Effector CD8-positive, alpha-beta T cell (primary cell): Measurements from ENCODE around the gene GPAM.
"Not testable (repeated sequence)": the region's sequence is repeated elsewhere in the genome, so short reads cannot be mapped to it uniquely, and the experiment has no call there.

Experiments
- DNase-seq: peaks from one replicate; lab custom pipeline; 2025; lab: John Stamatoyannopoulos, UW
- total RNA-seq, 4 experiments: gene quantifications; one replicate each; lab custom pipeline; 2026; lab: John Stamatoyannopoulos, UW

Gene GPAM
- total RNA-seq: 20.9 to 29.7 (median 23.2) reads per million in 4 experiments

DNA sequence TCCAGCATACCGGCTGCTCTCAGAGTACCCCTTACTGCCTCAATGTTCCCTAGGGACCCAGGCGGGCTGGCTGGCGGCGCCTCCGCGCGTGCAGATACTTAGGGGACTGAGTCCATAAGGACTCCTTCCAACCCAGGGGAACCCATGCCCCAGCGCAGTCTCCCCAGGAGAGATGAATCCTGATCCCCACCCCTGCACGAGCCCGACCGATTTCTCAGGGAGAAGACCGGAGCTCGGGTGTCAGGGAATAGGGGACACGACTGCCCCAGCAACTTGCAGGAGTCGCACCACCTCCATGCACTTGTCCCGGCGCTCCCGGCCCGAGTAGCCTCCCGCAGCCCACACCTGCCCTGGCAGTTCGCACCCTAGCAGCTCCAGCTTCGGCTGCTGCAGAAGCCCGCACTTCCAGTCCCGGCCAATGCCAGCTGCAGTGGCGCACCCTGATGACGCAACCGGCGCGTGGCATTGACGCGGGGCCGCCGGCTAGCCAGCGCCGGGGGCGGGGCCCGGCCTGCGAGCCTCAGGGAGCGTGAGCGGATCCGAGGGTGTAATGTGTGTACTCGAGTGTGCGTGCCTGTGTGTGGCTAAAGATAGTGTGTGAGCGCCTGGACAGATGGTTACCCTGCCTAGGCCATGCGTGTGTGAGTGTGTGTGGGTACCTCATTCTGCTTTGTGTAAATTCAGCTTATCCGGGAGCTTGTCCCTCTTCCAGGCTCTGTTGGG lies at the start of gene GPAM:
TSS of gene GPAM (minus strand) at position 437 of the 723 bp plus-strand sequence. CDS start 1,981 bp downstream, outside the sequence.
- DNase-seq: peak; percentile 96

DNA sequence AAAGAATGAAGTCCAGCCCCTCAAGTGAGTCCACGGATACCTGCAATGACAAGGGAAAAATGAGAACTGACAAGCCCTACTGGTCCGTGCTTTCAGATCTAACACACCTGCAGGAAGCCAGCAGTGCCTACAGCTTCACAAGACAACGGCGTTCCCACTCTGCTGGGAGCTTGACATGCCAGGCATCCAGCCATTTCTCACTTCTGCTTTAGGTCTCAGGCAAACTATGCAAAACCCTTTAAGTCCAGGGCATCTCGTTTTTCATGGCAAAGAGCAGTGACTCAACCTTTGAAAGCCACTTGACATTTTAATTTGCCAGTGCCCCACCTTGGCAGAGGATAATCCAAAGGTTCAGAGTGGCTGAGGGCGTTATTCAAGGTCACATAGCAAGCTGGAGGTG lies 49.1 kb upstream of the GPAM start:
- DNase-seq: no peak

DNA sequence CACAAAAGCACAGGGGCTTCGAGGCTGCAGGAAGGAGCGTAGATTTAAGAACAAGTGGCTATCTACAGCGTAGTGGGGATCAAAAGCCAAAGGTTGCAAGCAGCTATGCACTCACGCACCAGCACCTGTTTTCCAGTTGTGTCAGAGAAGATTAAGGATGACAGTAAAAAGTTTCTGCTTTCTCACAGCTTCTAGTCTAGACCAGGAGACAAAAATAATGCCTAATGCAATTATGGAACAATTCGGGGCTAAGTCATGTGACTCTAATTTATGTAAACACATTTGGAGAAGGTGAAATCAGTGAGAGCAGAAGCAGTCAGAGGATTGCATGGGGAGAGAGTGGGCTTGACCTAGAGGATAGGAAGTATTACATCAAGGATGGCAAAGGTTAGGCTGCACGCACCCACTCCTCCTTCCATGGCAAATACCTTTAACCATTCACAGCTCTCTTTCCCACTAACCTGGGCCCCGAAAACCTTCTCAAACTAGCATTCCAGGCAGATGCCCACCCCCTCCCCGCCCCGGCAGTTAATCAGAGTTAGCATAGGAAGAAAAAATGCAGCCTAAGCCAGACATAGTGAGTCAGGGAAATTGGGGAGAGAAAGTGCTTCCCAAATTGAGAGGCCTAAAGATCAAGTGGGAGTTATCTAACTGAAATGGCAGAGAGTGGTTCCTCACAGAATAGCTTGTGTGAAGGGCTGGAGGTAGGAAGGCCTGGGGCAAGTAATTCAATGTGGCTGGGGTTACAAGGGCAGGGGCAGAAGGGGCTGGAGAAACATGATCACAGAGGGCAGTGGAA lies 48.2 kb upstream of the GPAM start:
- DNase-seq: no peak

DNA sequence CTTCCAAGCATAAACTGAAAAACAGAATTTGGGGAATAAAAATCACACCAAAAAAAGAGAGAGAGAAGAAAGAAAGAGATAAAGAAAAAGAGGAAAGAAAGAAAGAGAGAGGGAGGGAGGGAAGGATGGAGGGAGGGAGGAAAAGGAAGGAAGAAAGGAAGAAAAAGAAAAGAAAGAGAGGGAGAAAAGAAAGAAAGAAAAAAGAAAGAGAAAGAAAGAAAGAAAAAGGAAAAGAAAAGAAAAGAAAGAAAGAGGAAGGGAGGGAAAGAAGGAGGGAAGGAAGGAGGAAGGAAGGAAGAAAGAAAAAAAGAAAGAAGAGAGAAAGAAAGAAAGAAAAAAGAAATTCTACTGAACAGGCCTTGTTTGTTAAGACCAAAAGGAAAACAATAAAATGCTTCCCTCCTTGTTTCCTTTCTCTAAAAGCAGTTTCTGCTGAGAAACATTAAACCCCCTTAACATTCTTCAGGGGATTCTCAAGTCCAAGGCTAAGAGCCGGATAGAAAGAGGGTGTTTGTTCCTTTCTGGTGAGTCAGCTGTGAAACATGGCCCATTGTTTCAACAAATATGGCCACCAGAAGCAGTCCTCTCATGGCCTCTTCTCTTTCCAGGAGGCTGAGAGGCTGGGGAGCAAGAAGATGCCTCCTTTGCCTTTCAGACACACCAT lies 46.9 kb upstream of the GPAM start:
- no peak for DNase-seq

DNA sequence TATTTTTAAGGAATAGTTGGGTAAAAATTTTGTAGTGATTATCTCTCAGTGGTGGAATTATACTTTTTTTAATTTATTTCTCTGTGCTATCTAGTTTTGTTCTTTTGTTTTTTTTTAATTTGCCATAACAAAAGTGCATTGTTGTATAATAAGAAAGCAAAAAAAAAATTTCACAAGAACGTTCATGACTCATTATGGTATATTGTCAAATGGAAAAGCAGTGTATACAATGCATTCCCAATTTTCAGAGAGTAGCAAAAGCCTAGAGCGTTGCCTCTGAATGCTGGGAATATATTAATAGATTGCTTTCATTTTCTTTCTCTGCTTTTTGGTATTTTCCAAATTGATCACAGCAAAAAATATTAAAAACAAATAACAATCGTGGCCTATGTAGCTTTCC lies 46.3 kb upstream of the GPAM start:
- DNase-seq: no peak

GRCh38 chr10:112229096-112229495 lies 45.5 kb upstream of the GPAM start:
- DNase-seq: no peak

DNA sequence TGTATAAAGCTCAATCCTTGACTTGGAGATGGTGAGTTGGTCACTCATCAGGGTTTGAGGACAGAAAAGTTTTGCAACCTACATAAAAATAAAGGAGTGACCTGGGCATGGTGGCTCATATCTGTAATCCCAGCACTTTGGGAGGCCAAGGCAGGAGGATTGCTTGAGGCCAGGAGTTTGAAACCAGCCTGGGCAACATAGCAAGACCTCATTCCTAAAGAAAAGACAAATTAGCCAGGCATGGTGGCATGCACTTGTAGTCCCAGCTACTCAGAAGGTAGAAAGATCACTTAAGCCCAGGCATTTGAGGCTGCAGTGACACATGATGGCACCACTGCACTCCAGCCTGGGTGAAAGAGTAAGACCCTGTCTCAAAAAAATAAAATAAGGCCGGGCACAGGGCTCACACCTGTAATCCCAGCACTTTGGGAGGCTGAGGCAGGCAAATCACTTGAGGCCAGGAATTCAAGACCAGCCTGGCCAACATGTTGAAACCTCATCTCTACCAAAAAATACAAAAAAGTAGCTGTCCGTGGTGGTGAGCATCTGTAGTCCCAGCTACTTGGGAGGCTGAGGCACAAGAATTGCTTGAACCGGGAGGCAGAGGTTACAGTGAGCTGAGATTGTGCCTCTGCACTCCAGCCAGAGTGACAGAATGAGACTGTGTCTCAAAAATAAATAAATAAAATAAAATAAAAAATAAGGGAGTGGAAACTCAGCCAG lies 45.0 kb upstream of the GPAM start:
- DNase-seq: not testable (repeated sequence)

- DNase-seq: no peak
These were observed 43.9 kb upstream of the GPAM start for GRCh38 chr10:112227331-112227987.

GRCh38 chr10:112226439-112227248 lies 43.1 kb upstream of the GPAM start:
- DNase-seq: no peak

DNA sequence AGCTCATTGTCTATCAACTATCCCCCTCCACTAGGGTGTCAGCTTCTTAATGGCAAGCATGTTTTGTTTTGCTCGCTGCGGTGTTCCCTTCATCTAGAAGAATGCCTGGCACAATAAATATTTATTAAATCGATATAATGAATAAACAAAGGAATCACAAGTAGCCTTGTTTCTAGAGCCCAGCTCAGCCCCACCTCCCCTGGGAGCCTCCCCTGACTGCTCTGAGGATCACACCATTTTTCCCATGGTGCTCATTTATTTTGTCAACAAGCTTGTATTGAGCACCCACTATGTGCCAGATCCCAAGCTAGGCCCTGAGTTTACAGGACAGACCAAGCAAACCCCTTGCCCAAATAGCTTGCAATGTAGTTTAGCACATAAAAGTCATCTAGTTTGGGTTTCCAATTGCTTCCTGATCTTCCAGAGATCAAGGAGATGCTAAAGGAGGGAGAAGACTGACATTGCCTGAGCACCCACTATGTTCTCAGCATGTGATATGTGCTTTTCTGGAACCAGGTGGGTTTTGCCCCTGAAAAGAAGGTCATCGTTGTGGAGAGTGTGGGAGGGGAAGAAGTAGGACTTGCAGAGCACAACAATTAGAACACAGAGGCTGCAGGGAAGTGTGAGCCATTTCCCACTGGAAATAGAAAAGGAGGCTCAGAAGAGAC lies 42.3 kb upstream of the GPAM start:
- no peak for DNase-seq

DNA sequence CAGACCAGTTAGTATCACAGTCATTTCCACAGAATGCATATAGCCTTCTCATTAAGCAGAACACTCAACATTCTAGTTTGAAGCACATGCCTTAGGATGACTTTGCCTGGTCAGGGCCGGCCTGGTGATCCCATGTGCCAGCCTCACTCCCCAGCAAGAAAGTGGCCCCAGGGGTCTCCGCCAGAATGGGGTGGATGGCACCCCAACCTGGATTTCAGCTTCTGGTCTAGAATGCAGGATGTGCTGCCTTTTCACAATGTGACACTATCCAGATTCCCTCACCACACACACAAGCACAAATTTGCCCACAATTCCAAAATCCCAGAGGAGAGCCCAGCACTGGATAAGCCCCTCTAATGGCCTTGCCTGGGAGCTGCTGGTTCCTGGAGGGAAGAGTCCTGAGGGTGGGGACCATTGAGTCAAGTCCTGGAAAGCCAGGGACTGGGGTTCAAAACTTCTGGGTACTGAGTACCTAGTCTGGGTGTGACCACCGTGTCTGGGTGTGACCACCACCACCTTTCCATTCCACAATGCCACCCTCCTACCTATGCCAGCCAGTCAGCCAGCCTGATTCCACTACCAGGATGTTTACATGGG lies 41.5 kb upstream of the GPAM start:
- DNase-seq: no peak

DNA sequence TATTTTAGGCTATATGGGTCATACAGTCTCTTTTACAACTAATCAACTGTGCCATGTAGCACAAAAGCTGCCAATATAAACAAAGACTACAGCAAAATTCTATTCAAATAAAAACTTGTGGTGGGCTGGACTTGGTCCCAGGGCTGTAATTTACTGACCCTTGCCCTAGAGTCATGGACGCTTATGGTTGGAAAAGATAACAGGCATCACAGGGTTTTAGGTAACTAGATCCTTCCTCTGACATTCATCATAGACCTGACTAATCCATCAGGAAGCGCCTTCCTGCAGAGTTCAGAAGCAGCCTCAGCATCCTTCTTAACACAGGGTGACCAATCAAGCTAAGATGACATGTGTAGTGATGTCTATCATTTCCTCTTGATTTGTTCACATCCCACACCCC lies 40.2 kb upstream of the GPAM start:
- no peak for DNase-seq

DNA sequence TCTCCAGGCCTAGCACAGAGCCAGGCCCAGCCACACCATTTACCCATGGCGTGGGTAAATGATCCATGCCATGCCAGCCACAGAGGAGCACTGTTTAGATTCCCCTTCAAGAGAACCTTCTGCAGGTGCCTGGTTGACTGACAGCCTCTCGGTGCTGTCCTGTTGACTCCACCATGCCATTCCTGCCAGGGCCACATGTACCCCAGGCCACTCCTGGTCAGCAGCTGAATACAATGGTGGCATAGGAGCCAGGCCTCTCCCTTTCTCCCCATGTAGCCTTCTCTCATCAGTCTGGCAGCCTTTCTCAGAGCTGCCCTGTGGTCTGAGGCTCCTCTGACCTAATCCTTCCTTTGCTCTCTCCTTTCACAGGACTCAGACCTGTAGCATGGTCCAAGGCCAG lies 39.2 kb upstream of the GPAM start:
- DNase-seq: no peak

- no peak for DNase-seq
These were observed 38.0 kb upstream of the GPAM start for GRCh38 chr10:112221545-112221944.

DNA sequence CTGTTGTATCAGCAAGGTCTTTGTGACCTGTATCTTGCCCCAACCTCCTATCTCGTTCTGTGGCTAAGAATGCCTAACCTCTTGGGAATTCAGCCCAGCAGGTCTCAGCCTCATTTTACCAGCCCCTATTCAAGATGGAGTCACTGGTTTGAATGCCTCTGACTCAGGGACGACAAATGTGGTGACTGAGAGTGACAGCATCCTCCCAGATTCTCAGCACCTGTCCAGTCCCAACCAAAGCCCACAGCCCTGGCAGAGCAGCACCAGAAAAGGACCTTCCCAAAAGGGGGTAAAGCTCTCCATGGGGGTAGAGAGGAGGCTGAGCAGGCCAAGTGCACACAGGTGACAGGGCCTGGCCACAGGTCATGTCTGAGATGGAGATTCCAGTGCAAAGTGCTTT lies 35.4 kb upstream of the GPAM start:
- DNase-seq: no peak

- no peak for DNase-seq
These were observed 34.4 kb upstream of the GPAM start for GRCh38 chr10:112218036-112218390.

- DNase-seq: no peak
These were observed 33.9 kb upstream of the GPAM start for GRCh38 chr10:112217386-112218035.

GRCh38 chr10:112216966-112217365 lies 33.4 kb upstream of the GPAM start:
- DNase-seq: no peak

- no peak for DNase-seq
These were observed 32.6 kb upstream of the GPAM start for GRCh38 chr10:112216151-112216550.
